Gastrocnemius medialis (tissue), 4 donors: ENCODE data around the gene RAD51B. TPM values are rescaled to one million over a fixed set of nuclear protein-coding genes. Genes with fewer than 3 reads are reported as not detected.

ENCODE experiments used
- ATAC-seq, 2 donors: fragments of 150-250 bp; one replicate each; pipeline ENCODE4 v1.9.1; 2016
- DNase-seq, 2 donors: peaks; one replicate each; pipeline ENCODE4 v3.0.0-alpha.2; 2019
- H3K27ac ChIP-seq, 4 donors: fragments of 200-600 bp; sonication (generic); 1 replicate in 1 of 4; 2 replicates in 3 of 4; pipeline ENCODE4 v1.5.1; 2016 to 2018; ENCODE audit warnings: mild to moderate bottlenecking in 2 of 4, moderate library complexity in 1 of 4
- H3K27me3 ChIP-seq, 3 donors: fragments of 200-600 bp; sonication (generic) in 2 of 3; 1 replicate in 1 of 3; 2 replicates in 2 of 3; pipeline versions ENCODE4 v1.5.1 to v1.6.0; 2016 to 2019; ENCODE audit warnings: mild to moderate bottlenecking in 1 of 3, moderate library complexity in 1 of 3
- H3K36me3 ChIP-seq, 2 donors: fragments of 200-600 bp; sonication (generic) in 1 of 2; one replicate each; pipeline ENCODE4 v1.5.1; 2017 to 2018
- H3K4me1 ChIP-seq, 2 donors: fragments of 200-600 bp; sonication (generic) in 1 of 2; one replicate each; pipeline ENCODE4 v1.5.1; 2016 to 2017; ENCODE audit warnings: mild to moderate bottlenecking in 2 of 2
- H3K4me3 ChIP-seq, 4 donors: fragments of 200-600 bp; sonication (generic) in 3 of 4; 1 replicate in 1 of 4; 2 replicates in 3 of 4; pipeline ENCODE4 v1.5.1; 2016 to 2019; ENCODE audit warnings: mild to moderate bottlenecking in 2 of 4
- H3K9me3 ChIP-seq, 3 donors: fragments of 200-600 bp; sonication (generic) in 2 of 3; 1 replicate in 1 of 3; 2 replicates in 2 of 3; pipeline ENCODE4 v1.5.1; 2016 to 2019
- CTCF ChIP-seq, 5 experiments: fragments of 450-650 bp in 3 of 5; fragments of 200-600 bp in 2 of 5; sonication (generic) in 2 of 5; IDR thresholded peaks in 4 of 5; conservative IDR thresholded peaks in 1 of 5; 1 replicate in 4 of 5; 2 replicates in 1 of 5; pipeline ENCODE4 v1.5.1; 2016 to 2019; ENCODE audit warnings: antibody characterized with exemption in 5 of 5, mild to moderate bottlenecking in 3 of 5, moderate library complexity in 3 of 5
- POLR2A ChIP-seq, 2 donors: fragments of 450-650 bp; IDR thresholded peaks; one replicate each; pipeline ENCODE4 v1.6.1; 2017; ENCODE audit warnings: antibody characterized with exemption in 2 of 2, mild to moderate bottlenecking in 2 of 2, moderate library complexity in 2 of 2
- in situ Hi-C, 4 donors: fragments of 200-750 bp; cut with MboI; loops; one replicate each; pipeline versions ENCODE4 v1.15.0 to v1.8.0; 2017; ENCODE audit warnings: low sequenced_read_pairs in 4 of 4
- intact Hi-C: fragments of 100-400 bp; cut with DNase I; formaldehyde crosslinking; loops from one replicate; pipeline ENCODE4 v1.15.1; 2023; ENCODE audit warnings: low total_unique reads
- total RNA-seq, 4 donors: library from RNA; depleted of rRNA; stranded (reverse); fragments of >200 nt; gene quantifications; one replicate each; pipeline versions ENCODE4 v1.1.0 to v1.2.3, GENCODE V29; 2016

RAD51B gene
- total RNA-seq, 4 donors from 2014 or later: 1.6 to 3.3 (median 2.4) TPM

DNA sequence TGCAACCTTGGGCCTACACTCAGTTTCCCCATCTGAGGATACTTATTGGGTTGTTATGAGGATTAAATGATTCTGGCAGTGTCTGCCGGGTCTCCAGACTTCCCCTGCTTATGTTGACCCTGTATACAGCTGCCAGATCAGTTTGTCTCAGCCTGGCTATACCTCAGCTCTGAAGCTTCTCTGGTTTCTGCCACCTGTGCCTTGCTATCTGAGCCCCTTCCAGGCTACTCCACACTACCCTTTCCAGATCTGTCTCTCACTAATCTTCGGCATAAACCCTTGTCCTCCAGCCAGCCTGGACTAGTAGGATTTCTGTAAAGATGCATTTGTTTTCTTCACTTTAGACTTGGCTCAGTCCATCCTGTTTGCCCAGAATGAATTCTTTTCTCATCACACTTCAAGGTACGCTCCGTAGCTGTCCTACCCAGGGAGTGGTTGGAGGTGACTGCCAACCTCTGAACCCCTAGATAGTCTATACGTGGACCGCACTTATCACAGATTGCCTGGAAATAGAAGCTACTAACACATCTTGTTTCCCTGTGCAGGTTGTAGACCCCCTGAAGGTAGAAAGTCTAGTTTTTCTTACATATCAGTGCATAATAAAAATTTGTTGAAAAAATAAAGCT is 422.4 kb downstream of the RAD51B start:
- intact Hi-C loops: no loop called here

GRCh38 chr14:68243450-68244010 is 424.0 kb downstream of the RAD51B start:
- Histone ChIP-seq H3K27ac (peak overlapping the region; percentile 82 to 87 (median 86)), H3K4me1 (peaks cover 62 to 82% of the 10 kb centered on the region in 2 donors), H3K9me3 (no peaks in the 10 kb centered on the region), H3K4me3 (no peak overlapping the region), H3K27me3 (no peaks in the 10 kb centered on the region), H3K36me3 (no peaks in the 10 kb centered on the region)
- intact Hi-C loops: loop anchor here (2.0 kb wide), 2 partner anchors 51 to 299 kb away; no protein-coding TSS in a partner anchor
- DNase-seq (no peak), ATAC-seq (no peak)
- no peak for TF ChIP-seq CTCF (IDR thresholded peaks at IDR 0.05 in 4 of 5, conservative IDR thresholded peaks at IDR 0.05 in 1 of 5)
- TF ChIP-seq POLR2A (IDR thresholded peaks at IDR 0.05): no peak
- in situ Hi-C loops: loop anchor here (5.0 to 25.0 kb wide), 5 partner anchors 296 to 581 kb away; partner anchors contain the start of gene ZFP36L1 (in 2 of the 4)

More for the DNA sequence above, 422.4 kb downstream of the RAD51B start:
- Histone ChIP-seq H3K27ac (peak overlapping the region; percentile 23 to 49 (median 26)), H3K4me1 (peaks cover 56 to 69% of the 10 kb centered on the region in 2 donors), H3K9me3 (no peaks in the 10 kb centered on the region), H3K4me3 (no peak overlapping the region), H3K27me3 (no peaks in the 10 kb centered on the region), H3K36me3 (no peaks in the 10 kb centered on the region)
- DNase-seq: peak in 1 of 2 donors; percentile 15
- in situ Hi-C loops: loop anchor here (5.0 to 25.0 kb wide), 5 partner anchors 295 to 583 kb away; partner anchors contain the start of gene ZFP36L1 (in 2 of the 4)
- peak in 1 of 2 donors; percentile 31 for ATAC-seq
- no peak for TF ChIP-seq POLR2A (IDR thresholded peaks at IDR 0.05)
- no peak for TF ChIP-seq CTCF (IDR thresholded peaks at IDR 0.05 in 4 of 5, conservative IDR thresholded peaks at IDR 0.05 in 1 of 5)

DNA sequence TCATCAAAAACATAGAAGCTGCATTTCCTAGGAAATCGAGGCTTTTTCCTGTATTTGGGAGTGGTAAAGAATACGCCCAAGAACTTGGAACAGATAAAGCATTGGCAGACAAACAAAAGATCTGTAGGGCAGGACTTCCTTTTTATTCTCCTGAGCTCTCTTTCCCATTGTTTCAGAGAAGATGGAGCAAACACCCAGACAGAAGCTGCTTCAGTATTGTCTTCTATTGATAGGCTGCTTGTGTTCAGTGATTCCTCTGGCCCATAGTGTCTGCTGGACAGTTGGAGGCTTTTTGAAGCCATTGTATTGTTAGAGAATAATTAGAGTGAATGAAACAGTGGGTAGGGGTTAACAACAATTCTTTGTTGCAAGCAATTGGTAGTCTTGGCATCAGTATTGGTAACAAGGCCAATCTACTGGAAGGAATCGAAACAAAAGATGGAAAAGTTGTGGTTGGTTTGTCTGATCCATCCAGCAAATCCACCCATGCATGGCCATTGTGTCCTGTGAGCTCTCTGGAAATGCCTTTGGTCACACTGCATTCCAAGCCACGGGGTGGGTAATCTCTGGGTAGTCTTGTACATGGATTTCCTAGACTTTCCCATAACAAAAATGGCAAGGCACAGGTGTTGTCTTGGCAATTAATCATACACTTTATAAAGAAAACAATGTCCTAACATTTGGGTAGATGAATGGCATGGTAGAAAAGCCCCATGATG is 424.8 kb downstream of the RAD51B start:
- H3K36me3 ChIP-seq: no peaks in the 10 kb centered on the region
- peaks cover 71 to 91% of the 10 kb centered on the region in 2 donors for H3K4me1 ChIP-seq
- no peaks in the 10 kb centered on the region for H3K27me3 ChIP-seq
- no peak for ATAC-seq
- DNase-seq: no peak
- H3K27ac ChIP-seq: peak overlapping the region; percentile 82 to 87 (median 86)
- TF ChIP-seq CTCF (IDR thresholded peaks at IDR 0.05 in 4 of 5, conservative IDR thresholded peaks at IDR 0.05 in 1 of 5) (no peak), POLR2A (IDR thresholded peaks at IDR 0.05) (no peak)
- no peak overlapping the region for H3K4me3 ChIP-seq
- intact Hi-C loops (loop anchor here (2.0 kb wide), 2 partner anchors 52 to 300 kb away; no protein-coding TSS in a partner anchor), in situ Hi-C loops (loop anchor here (5.0 to 25.0 kb wide), 5 partner anchors 297 to 580 kb away; partner anchors contain the start of gene ZFP36L1 (in 2 of the 4))
- H3K9me3 ChIP-seq: no peaks in the 10 kb centered on the region

DNA sequence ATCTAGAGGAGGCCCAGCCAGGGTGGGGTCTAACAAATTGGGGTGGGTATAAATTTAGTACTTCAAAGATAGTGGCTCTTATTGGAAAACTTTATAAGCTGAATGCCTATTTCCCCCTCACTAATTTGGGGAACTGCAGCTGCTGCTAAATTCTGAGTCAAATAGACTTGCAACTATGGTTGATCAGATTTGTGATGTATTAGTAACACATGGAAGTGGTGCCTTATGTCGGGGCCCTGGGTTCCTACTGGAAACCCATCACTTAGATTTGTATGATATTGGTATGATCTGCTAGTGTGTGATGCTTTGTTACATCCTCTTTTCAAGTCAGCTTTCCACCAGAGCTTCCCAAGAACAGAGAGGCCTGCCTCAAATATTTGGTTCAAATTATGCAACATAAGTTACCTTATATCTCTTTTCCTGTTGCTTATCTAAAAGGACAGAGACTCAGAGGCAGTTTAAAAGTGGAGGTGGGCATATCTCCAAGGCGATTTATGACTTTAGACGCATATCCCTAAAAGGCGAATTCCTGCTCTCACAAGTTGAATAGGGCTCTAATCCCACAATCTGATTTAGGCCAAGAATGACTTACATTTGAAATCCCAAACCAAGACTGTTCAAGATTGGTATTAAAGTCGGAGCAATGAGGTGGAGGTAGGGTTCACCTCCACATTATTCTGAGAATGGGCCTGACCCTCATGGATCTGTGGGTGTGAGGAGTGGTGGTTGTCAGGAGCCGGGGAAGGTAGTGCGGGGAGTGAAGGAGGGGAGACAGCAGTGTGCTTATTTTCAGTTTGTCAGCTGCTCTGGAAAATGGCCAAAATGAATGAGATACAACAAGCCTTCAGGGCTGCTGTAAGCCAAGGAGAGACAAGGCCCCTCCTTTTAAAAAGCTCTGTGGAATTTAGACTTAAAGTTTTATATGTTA is 425.8 kb downstream of the RAD51B start:
- intact Hi-C loops: loop anchor here (2.0 to 5.0 kb wide), 5 partner anchors 53 to 422 kb away; no protein-coding TSS in a partner anchor
- Histone ChIP-seq H3K27ac (peak overlapping the region; percentile 82 to 87 (median 86)), H3K27me3 (no peaks in the 10 kb centered on the region), H3K4me1 (peaks cover 81 to 95% of the 10 kb centered on the region in 2 donors), H3K4me3 (no peak overlapping the region), H3K9me3 (no peaks in the 10 kb centered on the region), H3K36me3 (no peaks in the 10 kb centered on the region)
- TF ChIP-seq CTCF (IDR thresholded peaks at IDR 0.05 in 4 of 5, conservative IDR thresholded peaks at IDR 0.05 in 1 of 5) (no peak), POLR2A (IDR thresholded peaks at IDR 0.05) (no peak)
- peak; percentile 42 to 55 for ATAC-seq
- in situ Hi-C loops: loop anchor here (5.0 to 25.0 kb wide), 7 partner anchors 298 to 579 kb away; partner anchors contain the start of gene ZFP36L1 (in 3 of the 4)
- peak; percentile 47 to 58 for DNase-seq
